GM12878 (cell line): ENCODE measurements around the gene MEMO1.
"Not testable (repeated sequence)": the region's sequence is repeated elsewhere in the genome, so short reads cannot be mapped to it uniquely, and the experiment has no call there.

Source experiments
- NBN ChIP-seq: fragments of 450-650 bp; IDR thresholded peaks from 2 replicates; pipeline ENCODE4 v1.6.1; 2016
- SP1 ChIP-seq: IDR thresholded peaks from one replicate; pipeline ENCODE4 v1.6.1; 2011; ENCODE audit warnings: low read depth, low read length
- TF ChIP-seq, protein P1 (sequence below): IDR thresholded peaks from 2 replicates; pipeline ENCODE4 v1.6.1; 2011; ENCODE audit warnings: low read depth, mild to moderate bottlenecking, low read length, moderate library complexity, borderline replicate concordance; ENCODE audit errors: extremely low read depth
- TF ChIP-seq, protein P2 (sequence below), 3 experiments: IDR thresholded peaks in 2 of 3; conservative IDR thresholded peaks in 1 of 3; 2 replicates each; pipeline ENCODE4 v1.5.1; 2011; ENCODE audit warnings: low read depth in 3 of 3, low read length in 3 of 3, mild to moderate bottlenecking in 3 of 3, control low read depth in 2 of 3, moderate library complexity in 2 of 3, inconsistent platforms in 1 of 3, mixed read lengths in 1 of 3; ENCODE audit not compliant: control insufficient read depth in 2 of 3, insufficient read depth in 1 of 3; ENCODE audit errors: extremely low read depth in 1 of 3

DNA sequence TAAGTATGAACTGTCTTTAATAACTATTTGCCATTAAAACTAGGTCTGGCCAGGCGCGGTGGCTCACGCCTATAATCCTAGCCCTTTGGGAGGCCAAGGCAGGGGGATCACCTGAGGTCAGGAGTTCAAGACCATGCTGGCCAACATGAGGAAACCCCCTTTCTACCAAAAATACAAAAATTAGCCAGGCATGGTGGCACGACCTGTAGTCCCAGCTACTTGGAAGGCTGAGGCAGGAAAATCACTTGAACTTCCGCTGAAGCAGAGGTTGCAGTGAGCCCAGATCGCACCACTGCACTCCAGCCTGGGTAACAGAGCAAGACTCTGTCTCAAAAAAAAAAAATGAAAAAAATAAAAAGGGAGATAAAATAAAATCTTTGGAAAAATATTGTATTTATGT, 44.4 kb downstream of the MEMO1 start:
- TF ChIP-seq, protein P1, sequence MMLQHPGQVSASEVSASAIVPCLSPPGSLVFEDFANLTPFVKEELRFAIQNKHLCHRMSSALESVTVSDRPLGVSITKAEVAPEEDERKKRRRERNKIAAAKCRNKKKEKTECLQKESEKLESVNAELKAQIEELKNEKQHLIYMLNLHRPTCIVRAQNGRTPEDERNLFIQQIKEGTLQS: not testable (repeated sequence)
- not testable (repeated sequence) for TF ChIP-seq NBN, SP1
- TF ChIP-seq, protein P2, sequence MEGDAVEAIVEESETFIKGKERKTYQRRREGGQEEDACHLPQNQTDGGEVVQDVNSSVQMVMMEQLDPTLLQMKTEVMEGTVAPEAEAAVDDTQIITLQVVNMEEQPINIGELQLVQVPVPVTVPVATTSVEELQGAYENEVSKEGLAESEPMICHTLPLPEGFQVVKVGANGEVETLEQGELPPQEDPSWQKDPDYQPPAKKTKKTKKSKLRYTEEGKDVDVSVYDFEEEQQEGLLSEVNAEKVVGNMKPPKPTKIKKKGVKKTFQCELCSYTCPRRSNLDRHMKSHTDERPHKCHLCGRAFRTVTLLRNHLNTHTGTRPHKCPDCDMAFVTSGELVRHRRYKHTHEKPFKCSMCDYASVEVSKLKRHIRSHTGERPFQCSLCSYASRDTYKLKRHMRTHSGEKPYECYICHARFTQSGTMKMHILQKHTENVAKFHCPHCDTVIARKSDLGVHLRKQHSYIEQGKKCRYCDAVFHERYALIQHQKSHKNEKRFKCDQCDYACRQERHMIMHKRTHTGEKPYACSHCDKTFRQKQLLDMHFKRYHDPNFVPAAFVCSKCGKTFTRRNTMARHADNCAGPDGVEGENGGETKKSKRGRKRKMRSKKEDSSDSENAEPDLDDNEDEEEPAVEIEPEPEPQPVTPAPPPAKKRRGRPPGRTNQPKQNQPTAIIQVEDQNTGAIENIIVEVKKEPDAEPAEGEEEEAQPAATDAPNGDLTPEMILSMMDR (IDR thresholded peaks at IDR 0.05 in 2 of 3, conservative IDR thresholded peaks at IDR 0.05 in 1 of 3; ENCODE audit: control insufficient read depth in 2 of 3, extremely low read depth in 1 of 3, insufficient read depth in 1 of 3, low read depth in 3 of 3, low read length in 3 of 3): not testable (repeated sequence)
